Activated CD4-positive, alpha-beta memory T cell treated with anti-CD3 and anti-CD28 coated beads for 36 hours (primary cell): Measurements from ENCODE around the gene ACSM2B. TPM values are rescaled to one million over a fixed set of nuclear protein-coding genes. Genes with fewer than 3 reads are reported as not detected.
"Not testable (repeated sequence)": the region's sequence is repeated elsewhere in the genome, so short reads cannot be mapped to it uniquely, and the experiment has no call there.

Source experiments
- CTCF ChIA-PET: fragments of 350-600 bp; sonication (Branson Sonifier 250); formaldehyde crosslinking; loops from one replicate; lab custom pipeline; 2021; ENCODE audit warnings: antibody characterized with exemption, inconsistent platforms; lab: Charles Lee
- POLR2A ChIA-PET: fragments of 350-600 bp; sonication (Branson Sonifier 250); formaldehyde crosslinking; loops from one replicate; lab custom pipeline; 2021; ENCODE audit warnings: antibody characterized with exemption; lab: Charles Lee
- DNase-seq: peaks from one replicate; pipeline ENCODE4 v3.0.0-alpha.2; 2020
- H3K27ac Mint-ChIP-seq: one replicate; pipeline ENCODE4 v1.8.0; 2021; ENCODE audit warnings: mixed read lengths
- H3K27me3 Mint-ChIP-seq: one replicate; pipeline ENCODE4 v1.8.0; 2021; ENCODE audit warnings: mixed read lengths
- H3K36me3 Mint-ChIP-seq: one replicate; pipeline ENCODE4 v1.8.0; 2021; ENCODE audit warnings: mixed read lengths
- H3K4me1 Mint-ChIP-seq: one replicate; pipeline ENCODE4 v1.8.0; 2021; ENCODE audit warnings: low read depth, mixed read lengths
- H3K4me3 Mint-ChIP-seq: one replicate; pipeline ENCODE4 v1.8.0; 2021; ENCODE audit warnings: mild to moderate bottlenecking, mixed read lengths
- H3K9me3 Mint-ChIP-seq: one replicate; pipeline ENCODE4 v1.8.0; 2021; ENCODE audit warnings: mixed read lengths
- intact Hi-C: fragments of 100-400 bp; cut with micrococcal nuclease; formaldehyde crosslinking; loops from one replicate; pipeline ENCODE4 v1.15.1; 2023
- total RNA-seq, 2 experiments: library from RNA; stranded (reverse); gene quantifications; one replicate each; pipeline ENCODE4 v1.2.3, GENCODE V29; 2021

Gene ACSM2B
- total RNA-seq, 2 experiments from 2014 or later = not detected

DNA sequence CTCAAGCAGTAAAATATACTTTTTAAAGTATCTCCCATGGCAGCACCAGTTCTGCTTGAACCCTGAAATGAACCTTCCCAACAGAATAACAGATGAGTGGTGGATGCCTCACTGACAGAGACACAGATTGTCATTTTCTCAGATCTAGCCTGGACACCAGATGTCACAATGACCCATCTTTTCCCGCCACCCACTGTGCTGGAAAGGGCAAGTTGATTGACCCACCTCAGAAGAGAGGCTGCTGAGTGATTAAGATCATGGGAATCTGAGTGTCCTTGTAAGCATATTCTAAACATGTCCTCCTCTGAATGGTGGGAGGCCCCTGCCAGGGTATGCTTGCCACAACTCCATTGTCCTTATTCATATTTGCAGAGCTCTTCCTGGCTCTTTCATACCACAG, 29.2 kb downstream of the ACSM2B start:
- H3K9me3 Mint-ChIP-seq, CTCF ChIA-PET, DNase-seq, H3K4me1 Mint-ChIP-seq, POLR2A ChIA-PET, intact Hi-C loops, H3K27ac Mint-ChIP-seq, H3K4me3 Mint-ChIP-seq, H3K36me3 Mint-ChIP-seq, H3K27me3 Mint-ChIP-seq: not testable (repeated sequence)

DNA sequence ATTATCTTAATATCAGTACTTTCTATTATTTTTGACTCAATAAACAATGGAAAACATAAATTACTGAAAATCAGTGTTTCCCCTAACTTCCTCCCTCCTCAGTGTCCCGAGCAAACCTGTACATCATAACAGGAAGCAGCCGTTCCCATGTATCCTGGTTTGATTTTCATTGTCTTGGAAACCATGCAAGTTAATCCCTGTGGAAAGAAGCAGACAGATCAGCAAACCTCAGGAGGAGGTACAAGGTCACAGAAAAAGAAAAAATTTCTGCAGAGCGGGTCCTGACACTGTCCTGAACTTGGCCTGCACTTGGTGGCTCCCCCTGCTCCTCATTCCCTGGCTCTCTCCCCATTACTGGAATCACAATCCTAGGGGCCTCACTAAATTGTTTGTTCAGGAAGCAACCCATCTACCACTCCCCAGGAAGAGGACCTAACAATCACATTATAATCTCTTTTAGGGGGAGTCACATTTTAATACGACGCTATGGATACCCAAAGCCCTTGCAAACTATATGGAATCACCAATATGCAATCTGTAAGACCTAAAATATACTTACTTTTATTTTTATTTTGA, 29.8 kb downstream of the ACSM2B start:
- H3K27ac Mint-ChIP-seq, intact Hi-C loops, H3K4me1 Mint-ChIP-seq, DNase-seq, H3K27me3 Mint-ChIP-seq, POLR2A ChIA-PET, CTCF ChIA-PET, H3K9me3 Mint-ChIP-seq, H3K4me3 Mint-ChIP-seq, H3K36me3 Mint-ChIP-seq: not testable (repeated sequence)

DNA sequence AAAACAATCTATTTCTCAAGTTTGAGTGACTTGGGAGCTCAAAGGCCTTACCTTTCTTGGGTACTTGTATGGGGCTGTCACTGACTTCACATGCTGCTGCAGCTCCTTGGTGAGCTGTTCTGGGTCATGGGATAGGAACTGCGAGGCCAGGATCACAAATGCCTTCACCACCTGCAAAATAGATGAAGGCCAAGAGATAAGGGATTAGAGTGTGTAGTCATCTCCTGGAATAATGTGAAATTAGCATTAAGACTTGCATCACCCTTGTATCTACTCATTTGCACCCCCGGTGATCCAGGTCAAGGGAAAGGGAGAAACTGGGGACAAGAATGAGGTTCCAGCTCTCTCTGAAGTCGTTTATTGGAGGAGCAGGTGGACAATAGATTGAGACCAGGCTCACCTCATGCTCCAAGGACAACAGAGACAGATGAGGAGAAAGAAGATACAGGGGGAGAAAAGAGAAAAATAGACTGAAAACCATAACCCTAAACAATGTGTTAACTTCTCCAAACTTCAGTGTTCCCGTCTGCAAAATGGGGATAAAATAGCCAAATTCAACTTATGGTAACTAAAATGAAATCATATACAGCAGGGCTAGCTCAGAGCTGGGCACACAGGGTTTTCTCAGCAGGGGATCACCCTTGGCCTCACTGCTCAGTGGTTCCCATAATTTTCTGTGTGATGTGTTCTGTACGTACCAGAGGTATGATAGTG, 35.4 kb downstream of the ACSM2B start:
- CTCF ChIA-PET, H3K9me3 Mint-ChIP-seq, intact Hi-C loops, H3K4me3 Mint-ChIP-seq, POLR2A ChIA-PET, H3K27me3 Mint-ChIP-seq, H3K27ac Mint-ChIP-seq, DNase-seq, H3K36me3 Mint-ChIP-seq, H3K4me1 Mint-ChIP-seq: not testable (repeated sequence)

DNA sequence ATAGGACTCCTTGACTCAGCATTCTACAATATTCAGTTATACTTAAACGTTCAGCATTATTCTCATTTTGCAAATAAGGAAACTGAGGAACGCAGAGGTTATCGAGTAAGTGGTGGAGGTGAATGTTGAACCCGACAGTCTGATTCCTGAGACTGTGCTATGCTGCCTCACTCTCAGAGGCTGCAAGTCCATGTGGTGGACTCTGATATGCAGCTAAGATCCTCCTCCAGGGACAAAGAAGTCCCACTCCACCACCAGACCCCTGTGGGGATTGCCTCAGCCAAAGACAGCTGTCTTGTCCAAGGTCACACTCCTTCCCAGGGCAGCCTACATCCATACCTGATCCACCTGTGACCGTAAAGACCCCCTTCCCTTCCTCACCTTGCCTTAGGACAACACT, 37.5 kb downstream of the ACSM2B start:
- H3K36me3 Mint-ChIP-seq = no peaks in the 10 kb centered on the region
- H3K4me3 Mint-ChIP-seq = no peak overlapping the region
- DNase-seq = no peak
- no peaks in the 10 kb centered on the region for H3K27me3 Mint-ChIP-seq
- no peak overlapping the region for H3K27ac Mint-ChIP-seq
- POLR2A ChIA-PET = no interaction called here
- CTCF ChIA-PET = no interaction called here
- no peaks in the 10 kb centered on the region for H3K9me3 Mint-ChIP-seq
- H3K4me1 Mint-ChIP-seq = no peaks in the 10 kb centered on the region
- intact Hi-C loops = no loop called here

DNA sequence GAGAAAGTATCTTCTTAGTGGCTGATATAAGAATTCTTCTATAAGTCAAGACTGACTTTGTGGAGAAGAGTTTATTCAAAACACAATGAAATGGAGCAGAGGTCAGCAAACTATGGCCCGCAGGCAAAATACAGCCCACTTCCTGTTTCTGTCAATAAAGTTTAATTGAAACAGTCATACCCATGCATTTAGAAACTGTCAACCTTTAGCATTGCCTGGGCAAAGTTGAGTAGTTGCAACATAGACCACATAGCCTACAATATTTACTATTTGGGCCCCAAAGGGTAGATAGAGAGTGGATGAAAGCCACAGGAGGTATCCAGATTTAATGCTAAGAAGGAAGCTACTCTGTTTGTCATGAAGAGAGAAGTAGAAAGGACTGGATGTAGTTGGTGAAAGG, 38.0 kb downstream of the ACSM2B start:
- Mint-ChIP-seq H3K36me3 (no peaks in the 10 kb centered on the region), H3K4me3 (no peak overlapping the region), H3K4me1 (no peaks in the 10 kb centered on the region), H3K9me3 (no peaks in the 10 kb centered on the region), H3K27ac (no peak overlapping the region), H3K27me3 (no peaks in the 10 kb centered on the region)
- intact Hi-C loops = no loop called here
- CTCF ChIA-PET = no interaction called here
- no peak for DNase-seq
- POLR2A ChIA-PET = no interaction called here

DNA sequence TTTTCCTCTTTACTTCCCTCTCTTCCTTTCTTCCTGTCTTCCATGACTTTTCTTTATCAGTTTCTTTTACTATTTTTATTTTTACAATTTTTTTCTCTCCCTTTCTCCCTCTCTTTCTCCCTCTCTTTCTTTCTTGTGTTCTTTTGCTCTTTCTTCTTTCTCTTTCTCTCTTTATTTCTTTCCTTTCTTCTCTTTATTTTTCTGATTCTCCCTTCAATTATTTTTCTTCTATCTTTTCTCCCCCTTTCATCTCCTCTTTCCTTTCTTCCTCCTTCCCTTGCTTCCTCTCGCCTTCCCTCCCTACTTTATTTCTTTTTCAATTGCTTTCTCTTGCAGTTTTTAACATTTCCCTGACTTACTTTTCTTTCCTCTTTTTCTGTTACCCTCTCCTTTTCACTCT, 39.5 kb downstream of the ACSM2B start:
- POLR2A ChIA-PET, H3K27me3 Mint-ChIP-seq, CTCF ChIA-PET, H3K36me3 Mint-ChIP-seq, H3K4me3 Mint-ChIP-seq, H3K4me1 Mint-ChIP-seq, DNase-seq, intact Hi-C loops, H3K9me3 Mint-ChIP-seq, H3K27ac Mint-ChIP-seq: not testable (repeated sequence)

DNA sequence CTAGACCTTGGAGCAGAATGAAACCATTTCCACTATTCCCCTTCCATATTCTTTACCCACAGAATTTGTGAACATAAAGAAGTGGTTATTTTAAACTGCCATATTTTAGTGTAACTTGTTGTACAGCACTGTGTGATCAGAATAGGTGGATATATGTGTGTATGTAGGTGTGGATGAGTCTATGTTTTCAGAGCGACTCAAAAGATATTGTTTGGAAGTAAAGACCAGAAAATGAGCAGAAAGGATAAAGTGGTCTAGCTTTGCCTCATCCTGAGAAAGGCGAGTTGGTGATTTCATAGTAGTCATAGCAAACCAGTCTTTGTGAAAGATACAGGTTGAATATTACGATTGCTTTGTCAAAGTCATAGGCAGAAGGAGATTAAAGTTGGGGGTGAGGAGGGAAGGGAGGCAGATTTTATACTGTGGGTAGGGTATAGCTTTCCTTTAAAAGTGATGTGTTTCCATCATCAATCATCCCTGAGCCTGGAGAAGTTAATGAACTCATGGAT, 43.8 kb downstream of the ACSM2B start:
- DNase-seq, H3K4me1 Mint-ChIP-seq, H3K4me3 Mint-ChIP-seq, H3K27me3 Mint-ChIP-seq, H3K9me3 Mint-ChIP-seq, POLR2A ChIA-PET, intact Hi-C loops, H3K36me3 Mint-ChIP-seq, CTCF ChIA-PET, H3K27ac Mint-ChIP-seq: not testable (repeated sequence)

DNA sequence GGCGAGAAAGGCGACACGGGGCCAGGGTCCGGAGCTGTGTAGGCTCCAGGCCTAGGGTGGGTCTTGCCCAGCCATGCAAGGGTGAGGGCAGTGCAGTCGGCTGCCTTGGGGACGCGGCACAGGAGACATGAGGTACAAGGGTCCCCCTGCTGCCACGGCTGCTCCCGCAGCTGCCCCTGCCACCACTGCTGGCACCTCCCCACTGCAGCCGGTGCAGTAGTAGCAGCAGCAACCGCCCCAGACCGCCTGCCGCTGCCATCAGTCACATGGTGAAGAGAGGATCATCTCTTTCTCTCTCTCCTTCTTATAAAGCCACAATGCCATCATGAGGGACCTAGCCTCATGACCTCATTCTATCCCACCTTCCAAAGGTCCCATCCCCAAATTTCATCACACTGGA, 44.4 kb downstream of the ACSM2B start:
- H3K36me3 Mint-ChIP-seq, H3K9me3 Mint-ChIP-seq, H3K27me3 Mint-ChIP-seq, H3K4me3 Mint-ChIP-seq, H3K27ac Mint-ChIP-seq, intact Hi-C loops, CTCF ChIA-PET, POLR2A ChIA-PET, H3K4me1 Mint-ChIP-seq, DNase-seq: not testable (repeated sequence)

DNA sequence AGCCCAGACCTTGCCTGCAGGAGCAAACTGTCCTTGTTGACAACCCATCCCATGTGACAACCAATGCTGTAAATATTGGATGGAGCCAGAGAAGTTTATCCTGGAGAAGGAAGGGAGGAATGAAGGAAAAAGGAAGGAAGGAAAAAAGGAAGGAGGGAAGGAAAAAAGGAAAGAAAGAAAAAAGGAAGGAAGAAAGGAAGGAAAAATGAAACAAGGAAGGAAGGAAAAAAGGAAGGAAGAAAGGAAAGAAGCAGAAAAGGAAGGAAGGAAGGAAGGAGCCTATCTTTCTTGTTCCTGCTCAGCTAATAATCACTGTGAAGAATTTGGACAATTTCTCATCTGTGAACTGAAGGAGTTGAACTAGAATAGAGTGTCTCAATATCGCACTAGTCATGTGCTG, 56.1 kb downstream of the ACSM2B start:
- Mint-ChIP-seq H3K4me1 (no peaks in the 10 kb centered on the region), H3K27ac (no peak overlapping the region), H3K4me3 (no peak overlapping the region), H3K27me3 (peaks cover 3% of the 10 kb centered on the region), H3K36me3 (no peaks in the 10 kb centered on the region), H3K9me3 (no peaks in the 10 kb centered on the region)
- no peak for DNase-seq
- ChIA-PET CTCF (no interaction called here), POLR2A (no interaction called here)
- intact Hi-C loops = no loop called here

DNA sequence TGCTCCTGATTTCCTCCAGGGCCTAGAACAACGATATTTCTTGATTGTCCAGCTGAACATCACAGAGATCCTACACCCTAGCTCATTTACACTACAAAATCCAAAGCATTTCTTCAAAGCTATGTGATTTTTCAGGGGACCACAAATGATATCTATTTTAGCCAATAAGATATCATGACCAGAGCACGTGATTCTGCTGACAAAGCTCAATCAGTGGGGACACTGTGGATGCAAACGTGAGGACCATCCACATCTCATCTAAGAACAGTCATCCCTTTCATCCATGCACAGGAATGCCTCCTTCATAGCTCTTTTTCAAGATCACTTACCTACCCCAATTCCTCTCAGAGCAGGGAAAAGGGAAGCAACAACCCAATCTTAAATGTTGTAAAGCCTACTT, 56.9 kb downstream of the ACSM2B start:
- ChIA-PET CTCF (no interaction called here), POLR2A (no interaction called here)
- Mint-ChIP-seq H3K4me1 (no peaks in the 10 kb centered on the region), H3K9me3 (no peaks in the 10 kb centered on the region), H3K36me3 (no peaks in the 10 kb centered on the region), H3K27ac (no peak overlapping the region), H3K4me3 (no peak overlapping the region), H3K27me3 (peaks cover 5% of the 10 kb centered on the region)
- intact Hi-C loops = no loop called here
- DNase-seq = no peak

DNA sequence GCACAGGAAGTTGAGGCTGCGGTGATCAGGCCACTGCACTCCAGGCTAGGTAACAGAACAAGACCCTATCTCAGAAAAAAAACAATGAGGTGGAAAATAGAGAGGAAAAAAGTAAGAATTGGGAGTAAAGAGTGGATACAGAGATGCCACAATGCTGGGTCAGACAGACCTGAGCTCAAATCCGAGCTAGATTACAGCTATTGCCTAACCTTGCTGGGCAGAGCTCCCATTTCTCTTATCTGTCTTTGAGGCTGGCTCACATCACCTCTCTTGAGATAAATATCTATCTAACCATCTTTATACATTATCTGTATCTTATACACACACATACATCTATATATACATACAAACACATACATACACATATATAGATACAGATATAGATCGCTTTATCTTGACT, 59.0 kb downstream of the ACSM2B start:
- Mint-ChIP-seq H3K4me3 (no peak overlapping the region), H3K4me1 (no peaks in the 10 kb centered on the region), H3K36me3 (no peaks in the 10 kb centered on the region), H3K9me3 (no peaks in the 10 kb centered on the region), H3K27ac (no peak overlapping the region), H3K27me3 (peaks cover 9% of the 10 kb centered on the region)
- CTCF ChIA-PET = no interaction called here
- no peak for DNase-seq
- intact Hi-C loops = no loop called here
- POLR2A ChIA-PET = no interaction called here

DNA sequence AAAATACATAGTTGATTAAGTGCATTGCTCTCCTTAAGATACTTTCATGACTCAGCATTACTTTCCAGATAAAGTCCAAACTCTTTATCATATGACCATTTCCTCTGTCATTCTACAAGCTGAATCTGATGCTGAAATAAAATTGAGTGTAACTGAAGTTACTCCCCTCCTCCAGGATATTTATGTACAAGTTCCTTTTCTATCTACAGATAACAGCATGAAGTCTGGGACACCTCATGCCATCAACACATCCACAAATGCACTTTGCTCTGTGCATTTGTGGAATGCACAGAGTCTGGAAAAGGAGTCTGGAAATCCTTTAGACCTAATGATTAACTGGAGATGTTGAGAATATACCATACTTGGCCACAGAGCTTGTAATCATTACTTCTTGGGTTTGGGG, 60.5 kb downstream of the ACSM2B start:
- Mint-ChIP-seq H3K4me3 (no peak overlapping the region), H3K4me1 (no peaks in the 10 kb centered on the region), H3K9me3 (no peaks in the 10 kb centered on the region), H3K27ac (no peak overlapping the region), H3K27me3 (peaks cover 7% of the 10 kb centered on the region), H3K36me3 (no peaks in the 10 kb centered on the region)
- intact Hi-C loops = no loop called here
- ChIA-PET CTCF (no interaction called here), POLR2A (no interaction called here)
- DNase-seq = no peak

DNA sequence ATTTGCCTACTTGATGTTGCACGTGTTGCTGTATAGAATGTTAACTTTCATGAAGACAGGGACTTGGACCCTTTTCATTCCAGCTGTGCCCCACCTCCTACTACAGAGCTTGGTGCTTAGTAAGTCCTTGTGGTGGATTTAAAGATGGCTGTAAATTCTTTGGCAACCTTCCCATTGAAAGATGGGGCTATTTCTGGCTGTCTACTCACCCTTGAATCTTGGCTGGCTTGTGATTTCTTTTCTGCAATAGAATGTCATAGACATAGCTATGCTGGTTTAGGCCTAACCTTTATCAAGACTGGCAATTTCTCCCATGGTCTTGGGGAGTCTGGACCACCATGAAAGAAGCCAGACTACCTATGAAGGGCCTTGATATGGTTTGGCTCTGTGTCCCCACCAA, 65.8 kb downstream of the ACSM2B start:
- H3K9me3 Mint-ChIP-seq = peaks cover 25% of the 10 kb centered on the region
- peaks cover 5% of the 10 kb centered on the region for H3K27me3 Mint-ChIP-seq
- no peak for DNase-seq
- POLR2A ChIA-PET = no interaction called here
- intact Hi-C loops = no loop called here
- no peaks in the 10 kb centered on the region for H3K36me3 Mint-ChIP-seq
- no peak overlapping the region for H3K27ac Mint-ChIP-seq
- CTCF ChIA-PET = no interaction called here
- no peak overlapping the region for H3K4me3 Mint-ChIP-seq
- H3K4me1 Mint-ChIP-seq = no peaks in the 10 kb centered on the region
